ENCODE results near the gene ADGRA1.
A peak's percentile ranks its signal among the peaks of the same experiment; 100 is the strongest.

Gene ADGRA1

DNA sequence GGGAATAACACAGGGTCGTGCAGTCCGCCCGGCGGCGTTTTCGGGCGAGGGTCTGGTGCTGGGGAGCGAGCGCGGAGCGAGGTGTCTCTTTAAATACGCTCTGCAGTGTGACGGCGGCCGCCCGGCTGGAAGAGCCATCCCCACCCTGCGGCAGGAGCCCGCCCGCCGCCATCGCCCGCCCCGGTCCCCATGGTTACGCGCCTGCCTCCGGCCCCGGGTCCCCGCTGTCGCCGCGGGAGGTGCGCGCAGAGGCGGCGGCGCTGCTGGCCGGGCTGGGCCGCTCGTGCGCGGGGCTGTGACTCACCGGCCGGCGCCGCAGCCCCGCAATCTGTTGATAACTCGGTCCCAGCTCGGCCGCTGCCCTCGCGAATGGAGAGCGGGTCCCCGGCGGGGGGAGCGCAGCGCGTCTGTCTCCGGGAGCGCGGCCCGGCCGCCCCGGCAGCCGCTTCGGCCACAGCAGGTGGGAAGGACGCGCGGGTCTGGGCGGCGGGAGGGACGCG is at the start of gene ADGRA1:
ADGRA1 (plus strand) TSS at position 246 of the 500 bp plus-strand sequence. CDS start 986 bp downstream, outside the sequence.
- Histone ChIP-seq H3K4me3 (ENCODE audit: low read depth, low read length) (peak within 1 kb of the TSS; percentile 26), H3K27me3 (ENCODE audit: control insufficient read depth, insufficient read depth, low read length) (peaks cover 15% of the 10 kb centered on the region), H3K4me1 (ENCODE audit: control insufficient read depth, insufficient read depth, low read length) (no peaks in the 10 kb centered on the region)

GRCh38 chr10:133038036-133038823 is 49.5 kb upstream of the ADGRA1 start:
- Histone ChIP-seq H3K27me3 (ENCODE audit: control insufficient read depth, insufficient read depth, low read length) (no peaks in the 10 kb centered on the region), H3K9ac (ENCODE audit: low read depth, low read length) (no peak overlapping the region), H3K4me1 (ENCODE audit: control insufficient read depth, insufficient read depth, low read length) (no peaks in the 10 kb centered on the region), H3K4me3 (ENCODE audit: low read depth, low read length) (no peak overlapping the region), H3K9me3 (ENCODE audit: control insufficient read depth, insufficient read depth, low read length) (no peaks in the 10 kb centered on the region), H3K36me3 (ENCODE audit: control insufficient read depth, insufficient read depth, low read length) (no peaks in the 10 kb centered on the region)

More for the DNA sequence above, at the start of gene ADGRA1:
- no peaks in the 10 kb centered on the region for H3K36me3 ChIP-seq (ENCODE audit: control insufficient read depth, insufficient read depth, low read length)
- H3K9ac ChIP-seq (ENCODE audit: low read depth, low read length), result no peak within 1 kb of the TSS
- no peaks in the 10 kb centered on the region for H3K9me3 ChIP-seq (ENCODE audit: control insufficient read depth, insufficient read depth, low read length)

DNA sequence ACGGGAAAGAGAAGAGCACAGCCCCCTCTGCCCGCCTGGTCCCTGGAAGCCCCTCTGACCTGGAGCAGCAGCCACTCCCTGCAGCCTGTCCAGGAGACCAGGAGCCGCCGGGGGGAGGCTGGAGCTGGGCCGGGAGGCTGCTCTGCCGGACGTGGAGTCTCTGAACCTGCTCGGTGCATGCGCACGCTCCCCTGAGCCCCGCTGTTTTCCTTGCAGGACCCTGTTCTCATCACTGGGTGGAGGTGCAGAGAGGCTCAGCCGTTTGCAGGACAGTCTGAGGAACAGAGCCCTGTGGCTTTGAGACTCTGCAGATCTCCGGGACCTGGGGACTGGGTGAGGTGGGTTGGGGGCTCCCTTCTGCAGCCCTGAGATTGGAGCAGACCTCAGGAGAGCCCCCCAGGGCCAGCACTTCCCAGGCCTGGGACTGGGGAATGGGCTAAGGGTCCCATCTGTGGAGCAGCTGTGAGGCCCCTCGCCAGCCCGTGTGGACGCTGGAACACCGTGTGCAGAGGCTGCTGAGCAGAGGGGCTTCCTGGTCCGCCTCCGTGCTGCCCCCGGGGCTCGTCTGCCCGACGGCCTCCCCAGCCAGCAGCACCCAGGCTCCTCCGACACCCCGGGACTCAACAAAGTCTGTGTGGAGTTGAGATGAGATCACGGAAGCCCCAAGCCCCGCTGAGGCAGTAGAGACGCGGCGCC is 48.5 kb upstream of the ADGRA1 start:
- no peaks in the 10 kb centered on the region for H3K9me3 ChIP-seq (ENCODE audit: control insufficient read depth, insufficient read depth, low read length)

GRCh38 chr10:133039803-133040165 is 47.9 kb upstream of the ADGRA1 start:
- Histone ChIP-seq H3K36me3 (ENCODE audit: control insufficient read depth, insufficient read depth, low read length) (no peaks in the 10 kb centered on the region), H3K27me3 (ENCODE audit: control insufficient read depth, insufficient read depth, low read length) (no peaks in the 10 kb centered on the region), H3K4me1 (ENCODE audit: control insufficient read depth, insufficient read depth, low read length) (no peaks in the 10 kb centered on the region), H3K9ac (ENCODE audit: low read depth, low read length) (no peak overlapping the region), H3K9me3 (ENCODE audit: control insufficient read depth, insufficient read depth, low read length) (no peaks in the 10 kb centered on the region), H3K4me3 (ENCODE audit: low read depth, low read length) (no peak overlapping the region)

More for the DNA sequence above, 48.5 kb upstream of the ADGRA1 start:
- Histone ChIP-seq H3K4me3 (ENCODE audit: low read depth, low read length) (no peak overlapping the region), H3K27me3 (ENCODE audit: control insufficient read depth, insufficient read depth, low read length) (no peaks in the 10 kb centered on the region), H3K9ac (ENCODE audit: low read depth, low read length) (no peak overlapping the region), H3K4me1 (ENCODE audit: control insufficient read depth, insufficient read depth, low read length) (no peaks in the 10 kb centered on the region), H3K36me3 (ENCODE audit: control insufficient read depth, insufficient read depth, low read length) (no peaks in the 10 kb centered on the region)

- no peaks in the 10 kb centered on the region for H3K36me3 ChIP-seq (ENCODE audit: control insufficient read depth, insufficient read depth, low read length)
- no peak overlapping the region for H3K9ac ChIP-seq (ENCODE audit: low read depth, low read length)
- no peaks in the 10 kb centered on the region for H3K27me3 ChIP-seq (ENCODE audit: control insufficient read depth, insufficient read depth, low read length)
- H3K9me3 ChIP-seq (ENCODE audit: control insufficient read depth, insufficient read depth, low read length), result no peaks in the 10 kb centered on the region
- H3K4me1 ChIP-seq (ENCODE audit: control insufficient read depth, insufficient read depth, low read length), result no peaks in the 10 kb centered on the region
- H3K4me3 ChIP-seq (ENCODE audit: low read depth, low read length), result no peak overlapping the region
Measured at GRCh38 chr10:133040198-133040597, 47.5 kb upstream of the ADGRA1 start.

DNA sequence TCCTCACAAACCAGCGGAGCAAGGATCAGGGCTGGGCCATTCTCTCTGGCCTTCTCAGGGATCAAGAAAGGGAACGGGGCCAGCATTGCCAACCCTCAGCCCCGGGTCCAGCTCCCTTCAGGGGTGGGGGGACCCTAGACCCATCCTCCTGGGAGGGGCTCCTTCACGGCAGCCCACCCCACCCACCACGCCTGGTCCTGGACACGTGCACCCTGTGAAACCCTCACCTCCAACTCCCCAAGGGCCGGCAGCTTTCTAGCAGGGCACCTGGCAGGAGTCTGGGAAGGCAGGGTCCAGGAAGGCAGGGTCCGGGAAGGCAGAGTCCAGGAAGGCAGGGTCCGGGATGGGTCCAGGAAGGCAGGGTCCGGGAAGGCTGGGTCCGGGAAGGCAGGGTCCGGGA is 46.6 kb upstream of the ADGRA1 start:
- Histone ChIP-seq H3K36me3 (ENCODE audit: control insufficient read depth, insufficient read depth, low read length) (no peaks in the 10 kb centered on the region), H3K4me1 (ENCODE audit: control insufficient read depth, insufficient read depth, low read length) (no peaks in the 10 kb centered on the region), H3K9ac (ENCODE audit: low read depth, low read length) (no peak overlapping the region), H3K9me3 (ENCODE audit: control insufficient read depth, insufficient read depth, low read length) (no peaks in the 10 kb centered on the region), H3K4me3 (ENCODE audit: low read depth, low read length) (no peak overlapping the region), H3K27me3 (ENCODE audit: control insufficient read depth, insufficient read depth, low read length) (no peaks in the 10 kb centered on the region)

GRCh38 chr10:133042061-133042460 is 45.7 kb upstream of the ADGRA1 start:
- H3K4me1 ChIP-seq (ENCODE audit: control insufficient read depth, insufficient read depth, low read length), result no peaks in the 10 kb centered on the region
- H3K27me3 ChIP-seq (ENCODE audit: control insufficient read depth, insufficient read depth, low read length), result no peaks in the 10 kb centered on the region
- H3K9me3 ChIP-seq (ENCODE audit: control insufficient read depth, insufficient read depth, low read length), result no peaks in the 10 kb centered on the region
- no peak overlapping the region for H3K4me3 ChIP-seq (ENCODE audit: low read depth, low read length)
- no peak overlapping the region for H3K9ac ChIP-seq (ENCODE audit: low read depth, low read length)
- H3K36me3 ChIP-seq (ENCODE audit: control insufficient read depth, insufficient read depth, low read length), result no peaks in the 10 kb centered on the region

DNA sequence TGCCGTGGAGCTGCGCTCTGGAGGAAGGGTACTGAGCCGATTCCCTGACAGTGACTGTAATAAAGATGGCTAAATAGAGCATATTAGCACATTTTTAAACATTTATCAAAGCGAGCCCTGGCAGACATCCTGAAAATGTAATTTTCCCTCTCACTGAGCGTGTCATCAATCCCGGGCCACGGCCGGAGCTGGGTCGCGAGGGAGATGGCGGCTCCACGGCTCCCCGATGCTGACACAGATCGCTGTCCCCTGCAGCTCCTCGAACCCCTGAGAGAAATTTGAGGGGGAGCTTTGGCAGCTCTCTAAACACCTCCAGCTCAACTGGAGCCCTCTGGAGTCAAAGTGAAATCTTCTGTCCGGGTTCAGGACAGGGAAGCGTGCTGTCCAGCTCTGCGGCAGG is 44.9 kb upstream of the ADGRA1 start:
- H3K4me3 ChIP-seq (ENCODE audit: low read depth, low read length), result no peak overlapping the region
- H3K36me3 ChIP-seq (ENCODE audit: control insufficient read depth, insufficient read depth, low read length), result no peaks in the 10 kb centered on the region
- H3K9me3 ChIP-seq (ENCODE audit: control insufficient read depth, insufficient read depth, low read length), result no peaks in the 10 kb centered on the region
- no peak overlapping the region for H3K9ac ChIP-seq (ENCODE audit: low read depth, low read length)
- no peaks in the 10 kb centered on the region for H3K4me1 ChIP-seq (ENCODE audit: control insufficient read depth, insufficient read depth, low read length)
- no peaks in the 10 kb centered on the region for H3K27me3 ChIP-seq (ENCODE audit: control insufficient read depth, insufficient read depth, low read length)

DNA sequence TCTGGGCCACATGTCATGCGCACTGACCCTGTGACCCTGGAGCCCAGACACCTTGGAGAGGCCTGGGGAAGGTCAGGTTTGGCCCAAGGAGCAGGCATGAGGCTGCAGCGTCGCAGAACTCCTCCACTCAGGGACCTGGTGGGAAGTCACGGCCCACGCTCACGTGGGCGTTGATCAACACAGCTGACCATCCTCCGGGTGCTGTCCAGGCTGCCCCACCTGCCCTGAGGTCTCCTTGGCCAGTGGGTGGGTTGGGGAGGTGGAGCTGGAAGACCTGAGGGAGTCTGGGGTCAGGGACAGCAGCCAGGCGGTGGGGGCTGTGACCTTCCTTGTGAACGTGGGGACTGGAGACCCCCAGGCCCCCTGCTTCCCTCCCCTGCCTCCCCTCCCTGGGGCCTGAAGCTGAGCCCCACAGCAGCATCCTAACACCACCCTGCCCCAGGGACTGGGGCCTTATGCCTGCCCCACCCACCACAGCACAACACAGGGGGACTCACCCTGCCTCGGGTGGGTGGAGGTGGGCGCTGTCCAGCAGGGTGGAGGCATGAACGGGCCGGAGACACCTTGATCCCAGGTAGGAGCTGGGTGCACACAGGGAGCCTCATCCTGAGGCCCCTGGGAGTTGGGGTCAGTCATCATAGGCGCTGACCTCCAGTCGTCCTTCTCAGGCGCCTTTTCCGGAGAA is 44.0 kb upstream of the ADGRA1 start:
- Histone ChIP-seq H3K4me3 (ENCODE audit: low read depth, low read length) (no peak overlapping the region), H3K27me3 (ENCODE audit: control insufficient read depth, insufficient read depth, low read length) (no peaks in the 10 kb centered on the region)

DNA sequence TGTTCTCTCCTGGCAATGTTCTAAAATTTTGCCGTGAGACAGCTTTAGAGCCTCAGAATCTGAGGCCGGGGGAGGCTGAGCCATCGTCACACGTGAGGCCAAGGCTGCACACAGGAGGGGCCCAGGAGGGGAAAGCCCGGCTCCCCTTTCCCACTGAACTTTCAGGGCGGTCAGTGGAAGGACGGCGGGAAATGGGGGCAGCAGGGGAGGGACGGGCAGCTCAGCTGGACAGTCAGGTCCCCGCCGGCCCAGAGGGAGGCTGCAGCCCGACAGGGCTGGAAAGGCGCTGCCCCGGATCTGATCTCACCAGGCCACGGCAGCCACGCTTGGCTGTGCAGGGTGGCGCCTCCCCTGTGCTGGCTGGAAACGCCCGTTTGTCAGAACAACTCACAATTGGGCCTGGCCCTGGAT is 43.3 kb upstream of the ADGRA1 start:
- no peaks in the 10 kb centered on the region for H3K9me3 ChIP-seq (ENCODE audit: control insufficient read depth, insufficient read depth, low read length)
- no peaks in the 10 kb centered on the region for H3K4me1 ChIP-seq (ENCODE audit: control insufficient read depth, insufficient read depth, low read length)
- H3K9ac ChIP-seq (ENCODE audit: low read depth, low read length), result no peak overlapping the region
- no peaks in the 10 kb centered on the region for H3K27me3 ChIP-seq (ENCODE audit: control insufficient read depth, insufficient read depth, low read length)
- H3K4me3 ChIP-seq (ENCODE audit: low read depth, low read length), result no peak overlapping the region
- H3K36me3 ChIP-seq (ENCODE audit: control insufficient read depth, insufficient read depth, low read length), result no peaks in the 10 kb centered on the region

More for the DNA sequence above, 44.0 kb upstream of the ADGRA1 start:
- H3K36me3 ChIP-seq (ENCODE audit: control insufficient read depth, insufficient read depth, low read length), result no peaks in the 10 kb centered on the region
- H3K9me3 ChIP-seq (ENCODE audit: control insufficient read depth, insufficient read depth, low read length), result no peaks in the 10 kb centered on the region
- no peaks in the 10 kb centered on the region for H3K4me1 ChIP-seq (ENCODE audit: control insufficient read depth, insufficient read depth, low read length)
- H3K9ac ChIP-seq (ENCODE audit: low read depth, low read length), result no peak overlapping the region

- Histone ChIP-seq H3K4me3 (ENCODE audit: low read depth, low read length) (no peak overlapping the region), H3K9ac (ENCODE audit: low read depth, low read length) (no peak overlapping the region), H3K27me3 (ENCODE audit: control insufficient read depth, insufficient read depth, low read length) (no peaks in the 10 kb centered on the region), H3K36me3 (ENCODE audit: control insufficient read depth, insufficient read depth, low read length) (no peaks in the 10 kb centered on the region), H3K9me3 (ENCODE audit: control insufficient read depth, insufficient read depth, low read length) (no peaks in the 10 kb centered on the region), H3K4me1 (ENCODE audit: control insufficient read depth, insufficient read depth, low read length) (no peaks in the 10 kb centered on the region)
Measured at GRCh38 chr10:133045556-133046389, 42.0 kb upstream of the ADGRA1 start.

Data from iPS-15b (cell line).